K562 (cell line): ENCODE data around the gene CCDC171. TPM values are rescaled to one million over a fixed set of nuclear protein-coding genes. Genes with fewer than 3 reads are reported as not detected.

ENCODE experiments used
- ATAC-seq: fragments of 200-7000 bp; cut with Tn5 transposase; 3 replicates; pipeline ENCODE4 v1.9.1; 2020; ENCODE audit warnings: moderate library complexity
- BruUV-seq: library from RNA; stranded (reverse); fragments of 400-500 nt; replicated peaks from 2 replicates; lab custom pipeline; 2021; lab: Mats Ljungman, UMichigan
- CTCF ChIA-PET: fragments of 300-600 bp; formaldehyde crosslinking; extraction: SDS; loops from one replicate; lab custom pipeline; 2021; ENCODE audit warnings: low intra/inter-chr PET ratio; lab: Yijun Ruan, JAX
- POLR2A ChIA-PET: fragments of 300-600, 350-650 bp; sonication (Branson Sonifier 250); formaldehyde crosslinking; extraction: SDS; loops from one replicate; lab custom pipeline; 2021; ENCODE audit warnings: antibody characterized with exemption, inconsistent platforms; lab: Yijun Ruan, JAX
- DNase-seq, 4 experiments: peaks; one replicate each; pipeline versions ENCODE4 v3.0.0 to v3.0.0-alpha.2; 2011 to 2018; ENCODE audit warnings: low spot score in 3 of 4, mixed read lengths in 3 of 4; ENCODE audit errors: extremely low read depth in 1 of 4
- FAIRE-seq: peaks from 2 replicates; lab custom pipeline; 2011; peaks lifted over from hg19 to GRCh38; lab: Jason Lieb, UNC
- H2AFZ ChIP-seq: 2 replicates; pipeline ENCODE4 v1.6.0; 2011; ENCODE audit warnings: low read depth, low read length, control low read depth, inconsistent platforms
- H3K27ac ChIP-seq: fragments of 200-600 bp; 3 replicates; pipeline ENCODE4 v1.8.0; 2011; ENCODE audit warnings: low read depth, mild to moderate bottlenecking, control low read depth, inconsistent platforms, low read length, moderate library complexity, mixed read lengths; ENCODE audit errors: extremely low read depth
- H3K27me3 ChIP-seq, 2 experiments: fragments of 300-600 bp in 1 of 2; 2 replicates in 1 of 2; 3 replicates in 1 of 2; pipeline versions ENCODE4 v1.6.0 to v1.8.0; 2011; ENCODE audit warnings: inconsistent platforms in 2 of 2, low read length in 2 of 2, mild to moderate bottlenecking in 1 of 2, mixed read lengths in 1 of 2, moderate library complexity in 1 of 2; ENCODE audit not compliant: control insufficient read depth in 2 of 2, insufficient read depth in 2 of 2
- H3K36me3 ChIP-seq: fragments of 300-600 bp; 3 replicates; pipeline ENCODE4 v1.8.0; 2011; ENCODE audit warnings: mild to moderate bottlenecking, low read length, inconsistent platforms; ENCODE audit not compliant: control insufficient read depth, insufficient read depth
- H3K4me1 ChIP-seq, 2 experiments: fragments of 200-600 bp in 1 of 2; replicated peaks in 1 of 2; 2 replicates in 1 of 2; 3 replicates in 1 of 2; pipeline versions ENCODE4 v1.5.1 to v1.8.0; 2011; ENCODE audit warnings: inconsistent platforms in 2 of 2, low read length in 2 of 2, mild to moderate bottlenecking in 1 of 2, mixed read lengths in 1 of 2, moderate library complexity in 1 of 2; ENCODE audit not compliant: control insufficient read depth in 2 of 2, insufficient read depth in 2 of 2
- H3K4me2 ChIP-seq: 2 replicates; pipeline ENCODE4 v1.6.1; 2011; ENCODE audit warnings: low read length, control low read depth, inconsistent platforms, mixed read lengths; ENCODE audit not compliant: insufficient read depth
- H3K4me3 ChIP-seq: fragments of 200-600 bp; sonication (generic), shearing (Covaris generic); 2 replicates; pipeline ENCODE4 v1.5.1; 2016; ENCODE audit warnings: control low read depth, inconsistent platforms
- H3K79me2 ChIP-seq: fragments of 200-600 bp; 3 replicates; pipeline ENCODE4 v1.8.0; 2011; ENCODE audit warnings: low read length, inconsistent platforms; ENCODE audit not compliant: control insufficient read depth, insufficient read depth
- H3K9ac ChIP-seq, 2 experiments: 2 replicates each; pipeline versions ENCODE4 v1.6.0 to v1.6.1; 2011; ENCODE audit warnings: low read depth in 2 of 2, low read length in 2 of 2, control low read depth in 1 of 2, inconsistent platforms in 1 of 2, mild to moderate bottlenecking in 1 of 2, mixed read lengths in 1 of 2; ENCODE audit not compliant: insufficient read depth in 1 of 2
- H3K9me1 ChIP-seq: one replicate; pipeline ENCODE4 v1.6.0; 2011; ENCODE audit warnings: inconsistent platforms, mild to moderate bottlenecking, low read length, moderate library complexity; ENCODE audit not compliant: control insufficient read depth, insufficient read depth
- H3K9me3 ChIP-seq: replicated peaks from 2 replicates; pipeline ENCODE4 v1.5.1; 2011; ENCODE audit warnings: low read depth, low read length, inconsistent platforms; ENCODE audit not compliant: control insufficient read depth, insufficient read depth
- H4K20me1 ChIP-seq: replicated peaks from 2 replicates; pipeline ENCODE4 v1.6.1; 2011; ENCODE audit warnings: low read length, inconsistent platforms, mixed read lengths; ENCODE audit not compliant: control insufficient read depth, insufficient read depth
- BCOR ChIP-seq: fragments of 450-650 bp; IDR thresholded peaks from 2 replicates; pipeline ENCODE4 v1.6.1; 2016
- JUNB ChIP-seq: fragments of 450-650 bp; formaldehyde crosslinking; conservative IDR thresholded peaks from 2 replicates; pipeline ENCODE4 v1.4.0; 2020; ENCODE audit warnings: mild to moderate bottlenecking
- KHSRP ChIP-seq: fragments of 450-650 bp; IDR thresholded peaks from 2 replicates; pipeline ENCODE4 v1.6.1; 2017
- PHB ChIP-seq: fragments of 250-450 bp; sonication (Bioruptor Pico); IDR thresholded peaks from 2 replicates; pipeline ENCODE4 v1.5.0; 2021
- PKNOX1 ChIP-seq: fragments of 450-650 bp; IDR thresholded peaks from 2 replicates; pipeline ENCODE4 v1.6.1; 2016
- SRSF9 ChIP-seq: fragments of 200-400 bp; formaldehyde crosslinking; IDR thresholded peaks from 2 replicates; pipeline ENCODE4 v1.6.1; 2017; ENCODE audit warnings: low read depth, low read length, borderline replicate concordance
- TAF15 ChIP-seq: fragments of 200-400 bp; formaldehyde crosslinking; IDR thresholded peaks from 2 replicates; pipeline ENCODE4 v1.6.1; 2017; ENCODE audit warnings: mild to moderate bottlenecking, low read depth, low read length, moderate library complexity
- ZBTB40 ChIP-seq, 2 experiments: fragments of 450-650 bp in 1 of 2; sonication (generic) in 1 of 2; formaldehyde crosslinking in 1 of 2; IDR thresholded peaks; 2 replicates each; pipeline versions ENCODE4 v1.7.1 to v1.9.0; 2016 to 2022; ENCODE audit warnings: inconsistent platforms in 1 of 2, mild to moderate bottlenecking in 1 of 2, missing genetic modification reagents in 1 of 2
- ZNF408 ChIP-seq: fragments of 250-450 bp; sonication (Bioruptor Pico); IDR thresholded peaks from 2 replicates; pipeline ENCODE4 v1.4.0; 2020; ENCODE audit warnings: low read depth, mild to moderate bottlenecking, moderate library complexity
- ZNF449 ChIP-seq: fragments of 250-450 bp; sonication (Bioruptor Pico); IDR thresholded peaks from 2 replicates; pipeline ENCODE4 v1.8.0; 2022; ENCODE audit warnings: moderate library complexity, mild to moderate bottlenecking, inconsistent platforms
- ZNF75A ChIP-seq: fragments of 450-650 bp; formaldehyde crosslinking; IDR thresholded peaks from 2 replicates; pipeline ENCODE4 v1.4.0; 2020; ENCODE audit warnings: mild to moderate bottlenecking
- ZSCAN32 ChIP-seq: fragments of 450-650 bp; formaldehyde crosslinking; IDR thresholded peaks from 2 replicates; pipeline ENCODE4 v1.4.0; 2020; ENCODE audit warnings: mild to moderate bottlenecking, moderate library complexity
- ZZZ3 ChIP-seq: fragments of 450-650 bp; IDR thresholded peaks from 2 replicates; pipeline ENCODE4 v1.6.1; 2016; ENCODE audit warnings: antibody characterized with exemption, mild to moderate bottlenecking, moderate library complexity
- WGBS: fragments of 100-300 bp; shearing (Covaris generic); methylation state at CpG from one replicate; pipeline ENCODE4 v1.1.6; 2016; ENCODE audit warnings: low coverage, mixed read lengths; ENCODE audit not compliant: insufficient coverage; ENCODE audit errors: missing lambda C conversion rate; 5-methylcytosine and 5-hydroxymethylcytosine counted together
- in situ Hi-C: fragments of 300-500 bp; cut with MboI; formaldehyde crosslinking; loops from 4 replicates; pipeline ENCODE4 v1.15.0; 2018; ENCODE audit warnings: inconsistent platforms, mixed read lengths
- intact Hi-C: fragments of 100-400 bp; cut with micrococcal nuclease; formaldehyde crosslinking; loops from 2 replicates; pipeline ENCODE4 v1.14.2; 2022
- polyA plus RNA-seq, 8 experiments: library from polyadenylated mRNA; depleted of rRNA in 4 of 8; stranded (reverse) in 5 of 8; unstranded in 3 of 8; fragments of >200 nt; fragmentation: Nextera tagmentation in 2 of 8; fragmentation: Illumina TruSeq in 1 of 8; extraction: Ambion mirVana in 2 of 8; extraction: Trizol in 1 of 8; gene quantifications; 2 replicates each; pipeline versions ENCODE4 v1.2.1 to v1.2.3, GENCODE V29; 2011 to 2014; ENCODE audit warnings: inconsistent platforms in 1 of 8, missing spikeins in 1 of 8
- total RNA-seq, 7 experiments: library from RNA; depleted of rRNA in 6 of 7; stranded (reverse); fragments of >200 nt in 6 of 7; fragmentation: Illumina TruSeq in 2 of 7; extraction: Trizol in 2 of 7; gene quantifications; 2 replicates each; pipeline versions ENCODE4 v1.2.1 to v1.2.3, GENCODE V29; 2011 to 2021; ENCODE audit warnings: low replicate concordance in 1 of 7

The CCDC171 gene
- total and polyA plus RNA-seq, 9 of the 15 experiments (the other 6 are each of a cell fraction or from before 2014, with no cell fraction given), result 0.08 to 3.8 (median 0.27) TPM

- ChIA-PET CTCF (no interaction called here), POLR2A (no interaction called here)
- H3K36me3 ChIP-seq, result no peaks in the 10 kb centered on the region
- no peaks in the 10 kb centered on the region for H3K79me2 ChIP-seq
- FAIRE-seq, result no peak
- in situ Hi-C loops (no loop called here), intact Hi-C loops (no loop called here)
- 0% methylated on average over 1 of the region's 1 CpG for WGBS
- no peaks in the 10 kb centered on the region for H4K20me1 ChIP-seq
- H3K4me3 ChIP-seq, result no peak overlapping the region
- H3K9ac ChIP-seq, result no peak overlapping the region
- H2AFZ ChIP-seq, result no peak overlapping the region
- no peaks in the 10 kb centered on the region for H3K4me1 ChIP-seq
- no peak for ATAC-seq
- H3K9me1 ChIP-seq, result no peaks in the 10 kb centered on the region
- no peak overlapping the region for H3K27ac ChIP-seq
- no peak overlapping the region for H3K4me2 ChIP-seq
- no peaks in the 10 kb centered on the region for H3K9me3 ChIP-seq
- no peaks in the 10 kb centered on the region for H3K27me3 ChIP-seq
- DNase-seq, result no peak
- BruUV-seq, result no TSS peak
- TF ChIP-seq KHSRP (no peak), ZNF75A (CRISPR knock-in tag) (no peak), ZNF408 (CRISPR knock-in tag) (no peak), PKNOX1 (no peak), TAF15 (no peak), BCOR (no peak), JUNB (CRISPR knock-in tag) (no peak), ZBTB40 (IDR thresholded peaks at IDR 0.05) (no peak), ZBTB40 (CRISPR knock-in tag; IDR thresholded peaks at IDR 0.05) (no peak), SRSF9 (no peak), ZZZ3 (no peak), ZNF449 (no peak), ZSCAN32 (CRISPR knock-in tag) (no peak), PHB (CRISPR knock-in tag) (no peak)
Observed at GRCh38 chr9:15959663-15960062, 406.8 kb downstream of the CCDC171 start.
